Activated CD8-positive, alpha-beta T cell treated with anti-CD3 and anti-CD28 coated beads for 36 hours (primary cell): ENCODE measurements around the gene DLG2. TPM values are rescaled to one million over a fixed set of nuclear protein-coding genes. Genes with fewer than 3 reads are reported as not detected.

ENCODE experiments used
- ATAC-seq: fragments of 200-7000 bp; cut with Tn5 transposase; one replicate; pipeline ENCODE4 v1.10.0; 2021; ENCODE audit warnings: mild to moderate bottlenecking, moderate library complexity
- CTCF ChIA-PET: fragments of 350-600 bp; sonication (Branson Sonifier 250); formaldehyde crosslinking; loops from one replicate; lab custom pipeline; 2021; ENCODE audit warnings: antibody characterized with exemption; lab: Charles Lee
- POLR2A ChIA-PET: fragments of 350-600 bp; sonication (Branson Sonifier 250); formaldehyde crosslinking; loops from one replicate; lab custom pipeline; 2021; ENCODE audit warnings: antibody characterized with exemption; lab: Charles Lee
- DNase-seq: peaks from one replicate; pipeline ENCODE4 v3.0.0-alpha.2; 2020
- H3K27ac Mint-ChIP-seq: one replicate; pipeline ENCODE4 v1.8.0; 2021; ENCODE audit warnings: mild to moderate bottlenecking, mixed read lengths
- H3K27me3 Mint-ChIP-seq: one replicate; pipeline ENCODE4 v1.8.0; 2021; ENCODE audit warnings: mixed read lengths
- H3K36me3 Mint-ChIP-seq: one replicate; pipeline ENCODE4 v1.8.0; 2021; ENCODE audit warnings: low read depth, mixed read lengths
- H3K4me1 Mint-ChIP-seq: one replicate; pipeline ENCODE4 v1.8.0; 2021; ENCODE audit warnings: low read depth, mixed read lengths
- H3K4me3 Mint-ChIP-seq: one replicate; pipeline ENCODE4 v1.8.0; 2021; ENCODE audit warnings: mild to moderate bottlenecking, moderate library complexity, mixed read lengths
- H3K9me3 Mint-ChIP-seq: one replicate; pipeline ENCODE4 v1.8.0; 2021; ENCODE audit warnings: mixed read lengths
- CTCF ChIP-seq: fragments of 200-600 bp; IDR thresholded peaks from one replicate; pipeline ENCODE4 v1.8.0; 2022; ENCODE audit warnings: antibody characterized with exemption, mild to moderate bottlenecking
- intact Hi-C: fragments of 100-400 bp; cut with micrococcal nuclease; formaldehyde crosslinking; loops from one replicate; pipeline ENCODE4 v1.10.0; 2022
- total RNA-seq, 2 experiments: library from RNA; stranded (reverse); gene quantifications; one replicate each; pipeline ENCODE4 v1.2.3, GENCODE V29; 2021

The DLG2 gene
- total RNA-seq, 2 experiments from 2014 or later: 2.2 to 2.6 TPM

- H3K4me1 Mint-ChIP-seq: no peaks in the 10 kb centered on the region
- intact Hi-C loops: no loop called here
- peaks cover 43% of the 10 kb centered on the region for H3K9me3 Mint-ChIP-seq
- no peaks in the 10 kb centered on the region for H3K27me3 Mint-ChIP-seq
- POLR2A ChIA-PET: no interaction called here
- CTCF ChIA-PET: no interaction called here
- H3K27ac Mint-ChIP-seq: no peak overlapping the region
- no peaks in the 10 kb centered on the region for H3K36me3 Mint-ChIP-seq
- ATAC-seq: no peak
- DNase-seq: no peak
- TF ChIP-seq CTCF: no peak
- no peak overlapping the region for H3K4me3 Mint-ChIP-seq
Measured at GRCh38 chr11:85394283-85394682, 232.9 kb downstream of the DLG2 start.

GRCh38 chr11:85391141-85391540, 236.0 kb downstream of the DLG2 start:
- no peak overlapping the region for H3K27ac Mint-ChIP-seq
- ChIA-PET POLR2A (no interaction called here), CTCF (no interaction called here)
- DNase-seq (no peak), ATAC-seq (no peak)
- H3K4me3 Mint-ChIP-seq: no peak overlapping the region
- H3K4me1 Mint-ChIP-seq: no peaks in the 10 kb centered on the region
- H3K27me3 Mint-ChIP-seq: no peaks in the 10 kb centered on the region
- intact Hi-C loops: no loop called here
- no peak for TF ChIP-seq CTCF
- peaks cover 37% of the 10 kb centered on the region for H3K9me3 Mint-ChIP-seq
- no peaks in the 10 kb centered on the region for H3K36me3 Mint-ChIP-seq

DNA sequence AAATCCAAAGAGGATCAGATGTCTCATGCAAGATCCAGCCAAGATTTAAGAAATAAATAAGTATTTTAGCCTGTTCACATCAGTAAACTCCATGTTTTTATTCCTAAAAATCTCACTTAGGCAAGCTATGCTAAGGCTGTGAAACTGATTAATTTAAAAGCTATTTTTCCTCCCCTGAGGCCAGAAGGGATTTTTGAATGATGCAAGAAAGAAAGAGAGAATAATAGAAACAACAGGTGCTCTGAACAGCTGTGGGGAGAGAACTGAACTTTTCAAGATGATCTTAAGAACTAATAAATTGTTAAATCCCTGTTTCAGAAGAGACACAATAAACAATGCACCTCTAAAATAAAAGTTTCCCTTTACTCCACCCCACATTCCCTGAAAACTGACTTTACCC, 241.6 kb downstream of the DLG2 start:
- no peak for DNase-seq
- TF ChIP-seq CTCF: no peak
- H3K4me1 Mint-ChIP-seq: no peaks in the 10 kb centered on the region

GRCh38 chr11:85385111-85385510, 242.0 kb downstream of the DLG2 start:
- ATAC-seq (no peak), DNase-seq (no peak)
- intact Hi-C loops: no loop called here
- no peak for TF ChIP-seq CTCF
- Mint-ChIP-seq H3K27ac (no peak overlapping the region), H3K4me1 (no peaks in the 10 kb centered on the region), H3K9me3 (peaks cover 41% of the 10 kb centered on the region), H3K27me3 (no peaks in the 10 kb centered on the region), H3K4me3 (no peak overlapping the region), H3K36me3 (no peaks in the 10 kb centered on the region)
- POLR2A ChIA-PET: no interaction called here
- CTCF ChIA-PET: no interaction called here

More for the DNA sequence above, 241.6 kb downstream of the DLG2 start:
- ChIA-PET CTCF (no interaction called here), POLR2A (no interaction called here)
- H3K9me3 Mint-ChIP-seq: peaks cover 40% of the 10 kb centered on the region
- H3K27ac Mint-ChIP-seq: no peak overlapping the region
- H3K36me3 Mint-ChIP-seq: no peaks in the 10 kb centered on the region
- intact Hi-C loops: no loop called here
- ATAC-seq: no peak
- no peak overlapping the region for H3K4me3 Mint-ChIP-seq
- H3K27me3 Mint-ChIP-seq: no peaks in the 10 kb centered on the region

- no peaks in the 10 kb centered on the region for H3K36me3 Mint-ChIP-seq
- no peak for TF ChIP-seq CTCF
- DNase-seq (no peak), ATAC-seq (no peak)
- peaks cover 31% of the 10 kb centered on the region for H3K9me3 Mint-ChIP-seq
- H3K27me3 Mint-ChIP-seq: no peaks in the 10 kb centered on the region
- intact Hi-C loops: no loop called here
- CTCF ChIA-PET: no interaction called here
- no peak overlapping the region for H3K27ac Mint-ChIP-seq
- no peaks in the 10 kb centered on the region for H3K4me1 Mint-ChIP-seq
- POLR2A ChIA-PET: no interaction called here
- no peak overlapping the region for H3K4me3 Mint-ChIP-seq
Measured at GRCh38 chr11:85379066-85379465, 248.1 kb downstream of the DLG2 start.
